Measurements from ENCODE around the gene RNF214.

GRCh38 chr11:117281159-117281558 is 48.7 kb downstream of the RNF214 start:
- TF ChIP-seq CTCF (conservative IDR thresholded peaks at IDR 0.05) (no peak), EZH2 (IDR thresholded peaks at IDR 0.05; ENCODE audit: low read depth) (no peak)
